GM12873 (cell line): Measurements from ENCODE around the gene KDM6A.

Experiments used
- TF ChIP-seq, protein P1 (sequence below): IDR thresholded peaks from 2 replicates; pipeline ENCODE4 v1.5.1; 2012; ENCODE audit warnings: low read depth, mild to moderate bottlenecking, moderate library complexity, low read length, control low read depth; ENCODE audit not compliant: insufficient read depth; ENCODE audit errors: missing control alignments

KDM6A gene

DNA sequence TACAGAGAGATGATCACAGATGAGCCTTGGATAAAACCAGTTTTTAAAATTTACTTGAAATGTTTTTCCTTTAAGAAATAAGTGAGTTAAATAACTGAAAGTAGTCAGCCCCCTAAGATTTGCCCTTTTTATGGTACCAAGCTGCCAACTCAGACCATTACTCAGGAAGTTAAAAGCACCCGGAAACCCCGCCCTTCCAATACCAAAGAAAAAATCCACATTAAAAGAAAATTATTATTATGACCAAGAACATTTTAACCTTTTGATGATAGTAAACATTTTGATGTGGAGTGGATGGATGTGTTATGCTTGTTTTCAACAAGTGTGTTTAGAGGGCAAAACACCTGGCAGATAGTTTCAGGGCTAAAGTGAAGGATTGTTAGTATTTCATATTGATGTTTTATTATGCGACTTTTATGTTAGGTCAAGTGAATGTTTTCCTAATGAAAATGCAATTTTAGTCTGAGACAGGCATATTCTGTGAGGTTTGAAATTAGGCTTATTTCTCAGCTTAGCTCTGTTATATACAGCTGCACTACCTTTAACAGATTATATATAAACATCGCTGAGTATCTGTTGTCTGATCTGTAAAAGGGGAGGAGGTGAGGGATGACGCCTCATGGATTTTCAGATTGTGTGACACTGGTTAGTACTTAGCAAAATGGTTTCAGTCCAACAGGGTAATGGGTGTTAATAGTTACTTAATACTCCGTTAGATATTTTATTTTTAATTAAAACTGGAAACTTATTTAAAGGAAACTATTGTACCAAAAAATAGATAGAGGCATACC lies 89.0 kb downstream of the KDM6A start:
- TF ChIP-seq, protein P1, sequence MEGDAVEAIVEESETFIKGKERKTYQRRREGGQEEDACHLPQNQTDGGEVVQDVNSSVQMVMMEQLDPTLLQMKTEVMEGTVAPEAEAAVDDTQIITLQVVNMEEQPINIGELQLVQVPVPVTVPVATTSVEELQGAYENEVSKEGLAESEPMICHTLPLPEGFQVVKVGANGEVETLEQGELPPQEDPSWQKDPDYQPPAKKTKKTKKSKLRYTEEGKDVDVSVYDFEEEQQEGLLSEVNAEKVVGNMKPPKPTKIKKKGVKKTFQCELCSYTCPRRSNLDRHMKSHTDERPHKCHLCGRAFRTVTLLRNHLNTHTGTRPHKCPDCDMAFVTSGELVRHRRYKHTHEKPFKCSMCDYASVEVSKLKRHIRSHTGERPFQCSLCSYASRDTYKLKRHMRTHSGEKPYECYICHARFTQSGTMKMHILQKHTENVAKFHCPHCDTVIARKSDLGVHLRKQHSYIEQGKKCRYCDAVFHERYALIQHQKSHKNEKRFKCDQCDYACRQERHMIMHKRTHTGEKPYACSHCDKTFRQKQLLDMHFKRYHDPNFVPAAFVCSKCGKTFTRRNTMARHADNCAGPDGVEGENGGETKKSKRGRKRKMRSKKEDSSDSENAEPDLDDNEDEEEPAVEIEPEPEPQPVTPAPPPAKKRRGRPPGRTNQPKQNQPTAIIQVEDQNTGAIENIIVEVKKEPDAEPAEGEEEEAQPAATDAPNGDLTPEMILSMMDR: no peak

DNA sequence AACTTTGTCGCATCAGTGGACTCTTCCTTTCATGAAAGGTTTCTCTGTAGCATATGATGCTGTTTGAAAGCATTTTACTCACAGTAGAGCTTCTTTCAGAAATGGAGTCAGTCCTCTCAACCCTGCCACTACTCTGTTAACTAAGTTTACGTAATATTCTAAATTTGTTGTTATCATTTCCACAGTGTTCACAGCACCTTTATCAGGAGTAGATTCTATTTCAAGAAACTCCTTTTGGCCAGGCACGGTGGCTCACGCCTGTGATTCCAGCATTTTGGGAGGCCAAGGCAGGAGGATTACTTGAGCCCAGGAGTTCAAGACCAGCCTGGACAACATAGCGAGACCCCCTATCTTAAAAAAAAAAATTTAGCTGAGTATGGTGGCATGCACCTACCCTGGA lies 90.0 kb downstream of the KDM6A start:
- TF ChIP-seq, protein P1: no peak

DNA sequence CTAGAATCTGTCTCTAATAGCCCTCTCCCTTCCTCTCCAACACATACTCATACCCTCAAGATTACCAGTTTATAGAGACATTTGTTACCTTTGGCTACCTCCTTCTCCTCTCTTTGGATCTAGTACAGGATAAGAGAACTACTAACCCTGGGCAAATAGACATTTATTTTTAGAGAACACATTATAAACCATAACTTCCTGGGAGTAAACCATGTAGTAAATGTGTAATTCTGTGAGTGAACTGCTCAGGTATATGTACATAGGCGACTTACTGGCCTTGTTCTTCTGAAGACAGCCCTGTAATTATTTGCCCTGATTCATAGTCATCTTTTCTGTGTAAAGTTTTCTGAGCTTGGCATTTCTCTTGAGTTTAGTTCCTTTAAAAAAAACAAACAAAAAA lies 94.2 kb downstream of the KDM6A start:
- TF ChIP-seq, protein P1: no peak

DNA sequence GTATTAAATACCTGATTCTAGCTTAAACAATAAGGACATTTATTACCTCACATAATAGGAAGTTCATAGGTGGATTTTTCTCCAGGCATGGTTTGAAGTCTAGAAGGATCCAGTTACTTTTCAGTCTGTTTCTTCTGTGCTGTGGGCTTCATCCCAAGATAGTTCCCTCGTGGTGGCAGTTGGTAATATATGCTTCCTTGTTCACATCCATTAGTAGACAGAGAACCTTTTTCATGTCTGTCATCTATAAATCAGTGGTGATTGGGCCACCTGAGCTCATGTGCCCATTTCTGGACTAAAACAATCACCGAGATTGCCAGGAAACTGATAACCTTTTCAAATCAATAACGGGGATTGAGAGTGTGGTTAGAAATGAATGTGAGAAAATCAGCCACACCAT lies 97.7 kb downstream of the KDM6A start:
- TF ChIP-seq, protein P1: no peak

DNA sequence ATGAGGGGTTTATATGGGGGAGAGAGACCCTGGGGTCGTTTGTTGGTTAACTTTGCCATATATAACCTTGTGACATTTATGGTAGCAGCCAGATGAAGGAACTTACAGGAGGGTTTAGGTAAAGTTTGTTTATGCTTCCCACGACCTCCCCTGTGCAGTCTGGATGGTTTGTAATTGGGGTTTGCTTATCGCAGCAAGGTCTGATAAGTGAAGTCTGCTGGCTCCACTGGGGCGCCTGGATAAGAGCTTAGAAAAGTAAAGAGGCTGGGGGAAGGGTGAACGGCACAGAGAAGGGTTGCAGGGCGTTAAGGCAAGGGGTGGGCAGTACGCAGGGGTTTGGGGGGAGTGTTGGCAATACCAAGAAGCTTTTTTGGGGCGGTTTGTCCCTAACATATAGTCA lies 98.7 kb downstream of the KDM6A start:
- TF ChIP-seq, protein P1: no peak

DNA sequence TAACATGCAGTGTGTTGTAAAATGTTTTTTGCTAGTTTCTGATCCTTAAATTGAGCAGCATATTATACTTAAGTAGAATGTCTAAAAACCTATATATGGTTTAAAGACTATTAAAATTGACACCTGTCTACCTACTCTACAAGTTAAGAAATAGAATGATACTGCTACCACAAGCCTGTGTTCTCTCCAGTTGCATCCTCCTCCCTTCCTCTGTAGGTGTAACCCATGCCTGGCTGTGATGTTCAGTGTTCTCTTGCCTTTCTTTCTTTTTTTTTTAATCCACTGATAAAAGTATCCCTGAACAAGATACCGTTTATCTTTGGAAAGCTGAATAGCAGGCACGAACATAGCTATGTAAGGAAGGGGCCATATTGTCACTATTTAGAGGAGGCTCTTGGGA lies 99.1 kb downstream of the KDM6A start:
- TF ChIP-seq, protein P1: no peak

DNA sequence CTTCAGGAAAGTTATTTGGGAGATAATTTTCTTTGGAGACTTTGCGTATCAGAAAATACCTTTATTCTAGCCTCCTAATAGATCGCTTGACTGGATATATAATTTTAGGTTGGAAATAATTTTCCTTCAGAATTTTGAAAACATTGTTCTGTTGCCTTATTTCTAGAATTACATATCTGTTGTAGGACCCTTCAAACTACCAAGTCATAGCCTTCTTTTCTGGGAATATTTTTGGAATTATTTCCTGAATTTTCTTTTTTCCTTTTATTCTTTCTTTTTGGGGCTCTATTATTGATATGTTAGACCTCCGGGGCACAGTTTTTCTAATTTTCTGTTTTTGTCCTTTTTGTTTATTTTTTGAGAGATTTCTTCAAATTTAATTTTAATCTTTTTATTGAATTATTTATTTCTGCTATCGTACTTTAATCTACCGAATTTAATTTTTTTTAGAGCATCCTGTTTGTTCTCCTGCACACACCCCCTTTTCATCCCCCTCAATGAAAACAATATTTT lies 100.5 kb downstream of the KDM6A start:
- TF ChIP-seq, protein P1: no peak
